Lung (tissue), 12 donors: ENCODE measurements around the gene PITHD1. TPM values are rescaled to one million over a fixed set of nuclear protein-coding genes. Genes with fewer than 3 reads are reported as not detected.

Experiments
- ATAC-seq: fragments of 200-7000 bp; cut with Tn5 transposase; one replicate; pipeline ENCODE4 v1.9.1; 2020; ENCODE audit warnings: moderate number of reproducible peaks; ENCODE audit not compliant: insufficient read depth, low FRiP score
- DNase-seq, 3 donors: peaks; one replicate each; pipeline ENCODE4 v3.0.0-alpha.2; 2013 to 2017
- H3K27ac ChIP-seq, 2 donors: one replicate each; pipeline ENCODE4 v1.5.1; 2013; ENCODE audit warnings: mild to moderate bottlenecking in 2 of 2, moderate library complexity in 2 of 2, control low read depth in 1 of 2, inconsistent platforms in 1 of 2, low read depth in 1 of 2, low read length in 1 of 2
- H3K27me3 ChIP-seq, 3 donors: one replicate each; pipeline ENCODE4 v1.5.1; 2013; ENCODE audit warnings: low read length in 2 of 3; ENCODE audit not compliant: control insufficient read depth in 3 of 3, insufficient read depth in 3 of 3
- H3K36me3 ChIP-seq, 4 donors: one replicate each; pipeline ENCODE4 v1.5.1; 2013; ENCODE audit warnings: low read length in 4 of 4, mild to moderate bottlenecking in 1 of 4, moderate library complexity in 1 of 4; ENCODE audit not compliant: control insufficient read depth in 4 of 4, insufficient read depth in 4 of 4
- H3K4me1 ChIP-seq, 5 donors: one replicate each; pipeline ENCODE4 v1.5.1; 2013; ENCODE audit warnings: low read length in 5 of 5, mild to moderate bottlenecking in 2 of 5, moderate library complexity in 1 of 5; ENCODE audit not compliant: control insufficient read depth in 5 of 5, insufficient read depth in 5 of 5
- H3K4me3 ChIP-seq: one replicate; pipeline ENCODE4 v1.5.1; 2013; ENCODE audit warnings: mild to moderate bottlenecking, control low read depth, moderate library complexity
- H3K9ac ChIP-seq, 2 donors: one replicate each; pipeline ENCODE4 v1.5.1; 2013; ENCODE audit warnings: low read length in 2 of 2, control low read depth in 1 of 2; ENCODE audit not compliant: insufficient read depth in 1 of 2
- H3K9me3 ChIP-seq, 4 donors: one replicate each; pipeline ENCODE4 v1.5.1; 2013; ENCODE audit warnings: low read length in 3 of 4, mild to moderate bottlenecking in 1 of 4, moderate library complexity in 1 of 4; ENCODE audit not compliant: control insufficient read depth in 4 of 4, insufficient read depth in 3 of 4
- WGBS, 2 donors: extraction: QIAGEN DNeasy Blood & Tissue Kit; methylation state at CpG; one replicate each; pipeline ENCODE4 v1.1.7; 2013; 5-methylcytosine and 5-hydroxymethylcytosine counted together
- polyA plus RNA-seq, 2 donors: library from polyadenylated mRNA; stranded (reverse); fragments of 200-250 nt; gene quantifications; one replicate each; pipeline ENCODE4 v1.2.1, GENCODE V29; 2013
- total RNA-seq, 2 donors: library from RNA; depleted of rRNA in 1 of 2; stranded (reverse); fragments of >200 nt in 1 of 2; gene quantifications; one replicate each; pipeline ENCODE4 v1.2.1, GENCODE V29; 2014 to 2021
- TF ChIP-seq, protein P1 (sequence below): IDR thresholded peaks from 2 replicates; pipeline ENCODE4 v1.5.1; 2012; ENCODE audit warnings: mild to moderate bottlenecking; ENCODE audit errors: control extremely low read depth, extremely low read depth
- donor health status: control.
- donor health status: control.
- donor health status: Bipolar disorder and iron deficiency.
- donor health status: healthy.
- donor health status: DM: yes; HTN: yes; CAD: no.

Gene PITHD1
- total and polyA plus RNA-seq, 4 donors = 39.2 to 55.7 (median 47.4) TPM

DNA sequence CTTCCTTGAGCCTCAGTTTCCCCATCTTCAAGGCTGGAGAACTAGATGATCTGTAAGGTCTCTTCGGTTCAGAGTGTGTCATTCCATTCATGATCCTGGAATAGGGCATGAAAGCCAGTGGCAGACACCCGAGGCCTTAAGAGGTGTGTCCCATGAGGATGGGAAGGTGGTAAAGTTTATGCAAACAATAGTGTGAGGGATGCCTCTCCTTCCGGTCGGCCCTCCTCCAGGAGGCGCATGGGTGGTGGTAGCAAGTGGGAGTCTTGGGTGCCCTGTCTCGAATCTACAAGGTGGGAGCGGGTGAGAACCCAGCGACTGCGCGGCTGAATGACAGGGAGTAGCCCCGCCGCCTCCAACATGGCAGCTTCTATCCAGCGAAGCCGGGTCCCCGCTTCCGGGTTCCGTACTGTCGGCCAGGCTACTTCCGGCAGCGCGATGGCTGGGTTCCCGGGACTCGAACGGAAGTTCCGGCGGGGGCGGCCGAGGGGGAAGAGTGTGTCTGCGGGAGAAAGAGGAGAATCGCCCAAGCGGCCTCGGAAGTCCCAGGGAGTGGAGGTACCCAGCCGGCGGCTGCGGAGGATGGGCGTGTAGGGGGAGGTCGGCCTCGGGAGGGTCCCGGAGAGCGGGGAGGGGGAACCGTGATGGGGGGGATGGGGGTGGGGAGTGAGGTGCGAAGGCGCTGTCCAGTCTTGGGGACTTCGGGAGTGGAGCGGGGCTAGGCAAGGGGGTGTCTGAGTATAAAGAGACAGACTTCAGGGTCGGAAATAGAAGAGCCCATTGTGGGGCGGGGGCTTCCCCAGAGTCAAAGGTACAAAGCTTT is 12.7 kb downstream of the PITHD1 start, which contains the start of gene LYPLA2:
Gene LYPLA2 (plus strand): TSS at position 450 of the 820 bp plus-strand sequence. CDS start 1,538 bp downstream, outside the sequence.
- peak within 1 kb of the TSS; percentile 67 for H3K4me3 ChIP-seq
- peak within 1 kb of the TSS; percentile 33 to 51 for H3K9ac ChIP-seq
- TF ChIP-seq, protein P1, sequence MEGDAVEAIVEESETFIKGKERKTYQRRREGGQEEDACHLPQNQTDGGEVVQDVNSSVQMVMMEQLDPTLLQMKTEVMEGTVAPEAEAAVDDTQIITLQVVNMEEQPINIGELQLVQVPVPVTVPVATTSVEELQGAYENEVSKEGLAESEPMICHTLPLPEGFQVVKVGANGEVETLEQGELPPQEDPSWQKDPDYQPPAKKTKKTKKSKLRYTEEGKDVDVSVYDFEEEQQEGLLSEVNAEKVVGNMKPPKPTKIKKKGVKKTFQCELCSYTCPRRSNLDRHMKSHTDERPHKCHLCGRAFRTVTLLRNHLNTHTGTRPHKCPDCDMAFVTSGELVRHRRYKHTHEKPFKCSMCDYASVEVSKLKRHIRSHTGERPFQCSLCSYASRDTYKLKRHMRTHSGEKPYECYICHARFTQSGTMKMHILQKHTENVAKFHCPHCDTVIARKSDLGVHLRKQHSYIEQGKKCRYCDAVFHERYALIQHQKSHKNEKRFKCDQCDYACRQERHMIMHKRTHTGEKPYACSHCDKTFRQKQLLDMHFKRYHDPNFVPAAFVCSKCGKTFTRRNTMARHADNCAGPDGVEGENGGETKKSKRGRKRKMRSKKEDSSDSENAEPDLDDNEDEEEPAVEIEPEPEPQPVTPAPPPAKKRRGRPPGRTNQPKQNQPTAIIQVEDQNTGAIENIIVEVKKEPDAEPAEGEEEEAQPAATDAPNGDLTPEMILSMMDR = no peak
- peak; percentile 93 to 96 (median 94) for DNase-seq
- peak within 1 kb of the TSS; percentile 55 to 73 for H3K27ac ChIP-seq
- peak; percentile 88 for ATAC-seq
- 1% methylated on average over 44 to 47 of the region's 47 CpGs for WGBS, 2 donors
- H3K36me3 ChIP-seq = peaks cover 7 to 36% (median 20%) of the 10 kb centered on the region in 4 donors
- H3K4me1 ChIP-seq = peaks cover 4 to 29% (median 7%) of the 10 kb centered on the region in 5 donors
- H3K27me3 ChIP-seq = no peaks in the 10 kb centered on the region
- H3K9me3 ChIP-seq = peaks cover 0 to 4% (median 0%) of the 10 kb centered on the region in 4 donors

DNA sequence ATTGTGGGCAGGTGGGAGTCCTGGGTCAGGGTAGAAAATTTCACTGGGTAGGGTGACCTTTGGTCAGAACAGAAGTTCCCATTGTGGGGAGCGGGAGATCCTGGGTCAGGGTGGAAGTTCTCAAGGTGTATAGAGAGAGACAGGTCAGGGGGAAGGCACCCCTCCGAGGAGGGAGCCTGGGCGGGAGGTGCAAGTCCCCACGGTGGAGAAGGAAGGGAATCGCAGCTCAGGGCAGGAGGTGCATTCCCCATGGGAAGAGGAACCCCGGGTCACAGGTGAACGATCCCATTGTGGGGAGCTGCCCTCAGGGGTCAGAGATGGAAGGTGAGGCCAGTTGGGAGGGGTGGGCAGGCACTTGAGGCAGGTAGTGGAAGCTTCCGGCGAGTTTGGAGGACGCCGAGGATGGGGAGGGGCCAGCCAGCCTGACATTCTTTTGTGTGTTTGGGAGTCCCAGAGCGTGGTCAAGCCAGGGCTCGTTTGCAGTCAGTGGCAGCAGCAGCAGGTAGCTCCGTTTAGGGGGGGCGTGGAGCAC is 13.4 kb downstream of the PITHD1 start:
- ATAC-seq (no peak), DNase-seq (peak in 1 of 3 donors; percentile 35)

GRCh38 chr1:23792151-23792945 is 14.1 kb downstream of the PITHD1 start:
- ATAC-seq (no peak), DNase-seq (no peak)
- Histone ChIP-seq H3K4me3 (peak overlapping the region; percentile 8), H3K27me3 (no peaks in the 10 kb centered on the region), H3K9me3 (peaks cover 0 to 3% (median 0%) of the 10 kb centered on the region in 4 donors), H3K36me3 (peaks cover 0 to 41% (median 10%) of the 10 kb centered on the region in 4 donors), H3K9ac (peak overlapping the region in 1 of 2 donors; percentile 51), H3K27ac (peak overlapping the region in 1 of 2 donors; percentile 54), H3K4me1 (peaks cover 4 to 31% (median 7%) of the 10 kb centered on the region in 5 donors)
- 64 to 82% methylated on average over 15 to 19 of the region's 19 CpGs for WGBS, 2 donors
- TF ChIP-seq, protein P1 = no peak

More for the DNA sequence above, 13.4 kb downstream of the PITHD1 start:
- Histone ChIP-seq H3K9ac (peak overlapping the region; percentile 33 to 51), H3K9me3 (peaks cover 0 to 4% (median 0%) of the 10 kb centered on the region in 4 donors), H3K27ac (peak overlapping the region; percentile 55 to 64), H3K36me3 (peaks cover 3 to 38% (median 16%) of the 10 kb centered on the region in 4 donors), H3K27me3 (no peaks in the 10 kb centered on the region), H3K4me3 (peak overlapping the region; percentile 67), H3K4me1 (peaks cover 4 to 31% (median 7%) of the 10 kb centered on the region in 5 donors)
- WGBS, 2 donors = 2 to 3% methylated on average over 13 to 15 of the region's 15 CpGs
- TF ChIP-seq, protein P1 = no peak
